Activated CD4-positive, alpha-beta T cell treated with anti-CD3 and anti-CD28 coated beads, Interleukin-2, Interleukin-6, amounts not matched to agents 100 ng/mL and 50 ng/mL, durations not matched to agents 16 hours and 8 hours (primary cell): ENCODE results near the gene GALT.

Experiments
- DNase-seq: peaks from one replicate; pipeline ENCODE4 v3.0.0-alpha.2; 2020

GALT gene

DNA sequence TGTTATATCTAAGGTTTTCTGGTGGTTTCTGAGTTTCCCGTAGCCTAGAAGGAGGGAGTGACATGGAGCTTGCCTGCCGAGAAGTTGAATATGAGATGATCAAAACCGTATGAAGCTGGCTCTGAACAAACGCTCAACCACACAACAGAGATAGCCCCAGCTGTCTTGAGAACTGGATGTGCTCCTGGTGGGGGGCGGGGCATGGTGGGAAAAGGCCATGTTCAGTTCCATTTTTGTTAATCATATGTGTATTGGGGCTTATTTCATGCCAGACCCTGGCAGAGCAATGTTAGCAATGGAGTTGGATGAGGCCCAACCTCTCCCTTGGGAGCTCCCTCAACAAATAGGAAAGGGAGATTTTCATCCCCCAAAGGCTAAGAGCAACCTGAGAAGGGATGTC is 39.8 kb downstream of the GALT start:
- no peak for DNase-seq

DNA sequence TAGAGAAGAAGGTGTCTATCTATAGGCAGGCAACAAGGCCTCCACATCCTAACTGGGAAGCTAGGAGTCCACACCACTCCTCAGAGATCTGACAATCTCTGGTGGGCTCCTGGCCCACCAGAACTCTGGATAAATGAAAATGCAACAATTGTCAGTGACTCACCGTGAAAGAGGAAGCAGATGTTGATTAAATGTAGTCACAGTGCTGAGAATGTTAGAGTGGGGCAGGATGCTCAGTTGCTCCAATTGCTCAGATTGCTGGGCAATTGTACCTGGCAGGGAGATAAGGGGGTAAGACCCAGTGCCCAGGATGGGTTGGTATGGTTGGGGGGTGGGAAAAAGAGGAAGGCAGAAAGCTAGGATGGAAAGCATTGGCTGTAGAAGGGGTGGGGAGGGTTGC is 40.3 kb downstream of the GALT start:
- no peak for DNase-seq

- no peak for DNase-seq
Observed at GRCh38 chr9:34687276-34688030, 41.0 kb downstream of the GALT start.

GRCh38 chr9:34688329-34689115 is 42.0 kb downstream of the GALT start:
- DNase-seq = no peak

DNA sequence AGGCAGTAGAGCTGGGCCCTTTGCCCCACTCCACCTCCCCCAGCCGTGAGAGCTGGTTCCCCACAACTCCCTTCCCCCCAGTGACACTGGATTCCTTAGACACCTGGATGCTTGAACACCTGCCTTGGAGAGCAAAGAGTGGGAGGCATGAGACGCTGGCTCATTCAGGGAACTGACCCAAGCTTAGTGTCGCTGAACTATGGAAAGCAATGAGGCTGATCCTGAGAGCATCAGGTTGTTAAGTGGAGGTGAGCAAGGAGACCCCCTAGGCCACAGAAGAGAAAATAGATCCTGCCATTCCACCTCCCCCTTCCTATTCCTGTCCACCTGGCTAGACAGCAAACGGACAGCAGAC is 42.6 kb downstream of the GALT start:
- no peak for DNase-seq

GRCh38 chr9:34689512-34689911 is 43.0 kb downstream of the GALT start:
- DNase-seq = no peak

DNA sequence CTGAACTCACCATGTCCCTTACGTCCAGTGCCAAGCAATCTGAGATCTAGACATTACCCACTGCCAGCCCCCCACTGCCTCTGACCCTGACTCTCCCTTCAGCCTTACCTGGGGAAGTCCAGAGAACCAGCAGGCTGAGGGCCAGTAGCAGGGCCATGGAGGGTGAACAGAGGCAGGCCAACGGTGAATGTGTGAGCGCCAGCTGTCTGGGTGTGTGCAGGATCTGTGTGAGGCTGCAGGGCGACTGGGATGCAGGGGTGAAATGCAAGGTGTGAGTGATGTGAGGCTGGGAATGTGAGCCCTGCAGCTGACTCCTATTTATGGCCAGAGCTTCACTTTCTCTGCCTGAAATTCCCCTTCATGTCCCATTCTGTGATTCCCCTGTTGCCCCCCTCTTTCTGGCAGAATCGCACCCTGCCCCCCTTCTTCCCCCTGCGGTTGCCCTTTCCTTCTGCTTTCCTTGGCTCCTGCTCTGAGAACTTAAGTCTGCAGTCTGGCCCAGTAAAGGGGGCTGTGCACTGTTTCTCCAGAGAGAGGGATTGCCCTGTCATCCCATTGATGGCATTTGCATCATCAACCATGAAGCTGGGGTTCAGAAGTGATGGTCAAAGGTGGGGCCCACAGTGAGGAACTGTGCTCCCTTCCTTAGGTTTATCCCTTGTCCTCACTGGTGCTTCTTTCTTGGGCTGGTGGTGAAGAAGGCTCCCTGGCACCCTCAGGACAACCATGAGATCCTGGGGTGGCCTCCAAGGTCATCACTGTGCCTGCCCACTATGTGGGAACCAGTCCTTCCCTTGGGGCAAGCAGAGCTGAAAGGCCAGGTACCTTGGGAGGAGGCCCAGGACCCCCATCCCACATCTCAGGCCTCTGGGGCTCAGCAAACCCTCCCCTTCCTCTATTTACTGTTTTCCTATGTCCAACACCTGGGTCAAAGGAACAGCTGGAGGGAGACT is 44.8 kb downstream of the GALT start, which contains the start of gene CCL19:
Gene CCL19 (minus strand): TSS at position 294 of the 953 bp plus-strand sequence. CDS start 137 bp downstream, at position 157.
- DNase-seq = no peak

GRCh38 chr9:34691936-34692315 is 45.5 kb downstream of the GALT start:
- DNase-seq = no peak

DNA sequence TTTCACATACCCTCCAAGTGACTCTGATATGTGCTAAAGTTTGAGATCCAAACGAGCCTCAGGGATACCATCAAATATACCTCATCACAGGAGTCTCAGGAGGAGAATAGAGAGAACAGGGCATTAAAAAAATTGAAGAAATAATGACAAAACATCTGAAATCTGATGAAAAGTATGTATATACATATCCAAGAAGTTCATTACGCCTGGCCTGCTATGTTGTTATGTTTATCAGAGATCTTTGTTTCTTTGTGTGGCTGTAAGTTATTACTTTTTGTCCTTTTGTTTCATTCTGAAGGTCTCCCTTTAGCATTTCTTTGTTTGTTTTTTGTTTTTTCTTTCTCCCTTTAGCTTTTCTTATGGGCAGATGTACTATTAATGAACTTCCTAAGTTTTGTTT is 47.1 kb downstream of the GALT start:
- DNase-seq = no peak

GRCh38 chr9:34694811-34695210 is 48.3 kb downstream of the GALT start:
- no peak for DNase-seq
